Activated T-helper 9 cell treated with anti-CD3 and anti-CD28 coated beads, Interleukin-2, amount 50 U/mL, for 16 hours (primary cell): ENCODE results near the gene TGFBR1.

ENCODE experiments used
- DNase-seq: peaks from one replicate; pipeline ENCODE4 v3.0.0-alpha.2; 2020; ENCODE audit warnings: low read depth

TGFBR1 gene

GRCh38 chr9:99171225-99172123 is 66.6 kb downstream of the TGFBR1 start:
- DNase-seq: no peak

- DNase-seq: no peak
Observed at GRCh38 chr9:99172124-99173091, 67.5 kb downstream of the TGFBR1 start.

GRCh38 chr9:99173570-99174504 is 68.9 kb downstream of the TGFBR1 start:
- DNase-seq: no peak

- no peak for DNase-seq
Observed at GRCh38 chr9:99176527-99177013, 71.7 kb downstream of the TGFBR1 start.

- no peak for DNase-seq
Observed at GRCh38 chr9:99177576-99178366, 72.9 kb downstream of the TGFBR1 start.

GRCh38 chr9:99178912-99179872 is 74.3 kb downstream of the TGFBR1 start:
- no peak for DNase-seq

- DNase-seq: no peak
Observed at GRCh38 chr9:99180199-99180598, 75.3 kb downstream of the TGFBR1 start.

GRCh38 chr9:99180662-99181061 is 75.7 kb downstream of the TGFBR1 start:
- DNase-seq: no peak

- DNase-seq: no peak
Observed at GRCh38 chr9:99181206-99181605, 76.3 kb downstream of the TGFBR1 start.

GRCh38 chr9:99181621-99182020 is 76.7 kb downstream of the TGFBR1 start:
- DNase-seq: no peak

- no peak for DNase-seq
Observed at GRCh38 chr9:99182356-99182755, 77.4 kb downstream of the TGFBR1 start.

- DNase-seq: no peak
Observed at GRCh38 chr9:99183616-99184015, 78.7 kb downstream of the TGFBR1 start.

GRCh38 chr9:99184110-99184474 is 79.2 kb downstream of the TGFBR1 start:
- DNase-seq: no peak

GRCh38 chr9:99184475-99185347 is 79.8 kb downstream of the TGFBR1 start:
- peak; percentile 45 for DNase-seq

- no peak for DNase-seq
Observed at GRCh38 chr9:99185348-99185632, 80.4 kb downstream of the TGFBR1 start.

GRCh38 chr9:99185934-99186333 is 81.0 kb downstream of the TGFBR1 start:
- DNase-seq: no peak

- no peak for DNase-seq
Observed at GRCh38 chr9:99187311-99187710, 82.4 kb downstream of the TGFBR1 start.

- DNase-seq: no peak
Observed at GRCh38 chr9:99189186-99189585, 84.3 kb downstream of the TGFBR1 start.
